ENCODE results near the gene RNU1-3.
"Not testable (repeated sequence)": the region's sequence is repeated elsewhere in the genome, so short reads cannot be mapped to it uniquely, and the experiment has no call there.

Gene RNU1-3

GRCh38 chr1:16648250-16648649, 18.5 kb downstream of the RNU1-3 start:
- H3K23ac ChIP-seq (ENCODE audit: low read length in 2 of 2); H2BK15ac ChIP-seq (ENCODE audit: low read depth, poor library complexity, severe bottlenecking); H2BK12ac ChIP-seq (ENCODE audit: low read length in 2 of 2); H4K8ac ChIP-seq (ENCODE audit: low read length); H3K36me3 ChIP-seq (ENCODE audit: control insufficient read depth in 1 of 2, insufficient read depth in 2 of 2, low read depth in 1 of 2, low read length in 2 of 2); H3K27ac ChIP-seq (ENCODE audit: low read length, poor library complexity, severe bottlenecking); H4K91ac ChIP-seq (ENCODE audit: low read length); DNase-seq; H3K4me3 ChIP-seq (ENCODE audit: insufficient read depth in 1 of 2, low read depth in 1 of 2, low read length in 2 of 2); H3K9me3 ChIP-seq (ENCODE audit: control insufficient read depth, low read length); H2AFZ ChIP-seq (ENCODE audit: low read depth, low read length); H3K9ac ChIP-seq (ENCODE audit: low read length); H2BK120ac ChIP-seq (ENCODE audit: low read depth, low read length); H3K4ac ChIP-seq (ENCODE audit: low read depth in 1 of 2, low read length in 2 of 2); H3K4me2 ChIP-seq (ENCODE audit: low read length, poor library complexity, severe bottlenecking); H3K14ac ChIP-seq (ENCODE audit: low read length in 2 of 2); H2AK5ac ChIP-seq (ENCODE audit: low read length, severe bottlenecking); H2BK5ac ChIP-seq (ENCODE audit: low read depth, low read length, poor library complexity, severe bottlenecking); H3K18ac ChIP-seq (ENCODE audit: low read depth in 1 of 2, low read length in 2 of 2): not testable (repeated sequence)
- H3K79me1 ChIP-seq (replicated peaks; ENCODE audit: low read length, poor library complexity, severe bottlenecking), result peaks cover 13% of the 10 kb centered on the region
- peaks cover 16% of the 10 kb centered on the region for H3K4me1 ChIP-seq (ENCODE audit: control insufficient read depth, insufficient read depth, low read depth, low read length)
- WGBS, result 31% methylated on average over 18 of the region's 32 CpGs
- peaks cover 5 to 11% of the 10 kb centered on the region in 2 experiments for H3K27me3 ChIP-seq (ENCODE audit: control insufficient read depth in 1 of 2, insufficient read depth in 1 of 2, low read length in 2 of 2)

- DNase-seq; H3K36me3 ChIP-seq (ENCODE audit: control insufficient read depth in 1 of 2, insufficient read depth in 2 of 2, low read depth in 1 of 2, low read length in 2 of 2): not testable (repeated sequence)
- WGBS, result 24% methylated on average over 30 of the region's 84 CpGs
Observed at GRCh38 chr1:16647179-16648176, 19.3 kb downstream of the RNU1-3 start.

GRCh38 chr1:16646716-16647115, 20.0 kb downstream of the RNU1-3 start:
- not testable (repeated sequence) for H4K8ac ChIP-seq (ENCODE audit: low read length); H2AFZ ChIP-seq (ENCODE audit: low read depth, low read length); H3K27ac ChIP-seq (ENCODE audit: low read length, poor library complexity, severe bottlenecking); H3K4ac ChIP-seq (ENCODE audit: low read depth in 1 of 2, low read length in 2 of 2); H3K9ac ChIP-seq (ENCODE audit: low read length); H2BK120ac ChIP-seq (ENCODE audit: low read depth, low read length); H3K23ac ChIP-seq (ENCODE audit: low read length in 2 of 2); H3K14ac ChIP-seq (ENCODE audit: low read length in 2 of 2); H2BK15ac ChIP-seq (ENCODE audit: low read depth, poor library complexity, severe bottlenecking); H3K9me3 ChIP-seq (ENCODE audit: control insufficient read depth, low read length); H2BK5ac ChIP-seq (ENCODE audit: low read depth, low read length, poor library complexity, severe bottlenecking); H2AK5ac ChIP-seq (ENCODE audit: low read length, severe bottlenecking); H3K4me3 ChIP-seq (ENCODE audit: insufficient read depth in 1 of 2, low read depth in 1 of 2, low read length in 2 of 2); H3K4me2 ChIP-seq (ENCODE audit: low read length, poor library complexity, severe bottlenecking); H4K91ac ChIP-seq (ENCODE audit: low read length); H3K18ac ChIP-seq (ENCODE audit: low read depth in 1 of 2, low read length in 2 of 2); H2BK12ac ChIP-seq (ENCODE audit: low read length in 2 of 2); DNase-seq
- Histone ChIP-seq H3K27me3 (ENCODE audit: control insufficient read depth in 1 of 2, insufficient read depth in 1 of 2, low read length in 2 of 2) (peaks cover 5 to 11% of the 10 kb centered on the region in 2 experiments), H3K4me1 (ENCODE audit: control insufficient read depth, insufficient read depth, low read depth, low read length) (peaks cover 25% of the 10 kb centered on the region), H3K36me3 (ENCODE audit: control insufficient read depth in 1 of 2, insufficient read depth in 2 of 2, low read depth in 1 of 2, low read length in 2 of 2) (peaks cover 0 to 10% of the 10 kb centered on the region in 2 experiments), H3K79me1 (replicated peaks; ENCODE audit: low read length, poor library complexity, severe bottlenecking) (peaks cover 26% of the 10 kb centered on the region)
- no CpG with 5 or more reads among the region's 17 CpGs for WGBS

More at GRCh38 chr1:16647179-16648176, 19.3 kb downstream of the RNU1-3 start:
- H3K9ac ChIP-seq (ENCODE audit: low read length); H4K8ac ChIP-seq (ENCODE audit: low read length); H2BK12ac ChIP-seq (ENCODE audit: low read length in 2 of 2); H3K14ac ChIP-seq (ENCODE audit: low read length in 2 of 2); H3K18ac ChIP-seq (ENCODE audit: low read depth in 1 of 2, low read length in 2 of 2); H3K4ac ChIP-seq (ENCODE audit: low read depth in 1 of 2, low read length in 2 of 2); H3K4me2 ChIP-seq (ENCODE audit: low read length, poor library complexity, severe bottlenecking); H3K27ac ChIP-seq (ENCODE audit: low read length, poor library complexity, severe bottlenecking); H3K23ac ChIP-seq (ENCODE audit: low read length in 2 of 2); H4K91ac ChIP-seq (ENCODE audit: low read length); H2BK120ac ChIP-seq (ENCODE audit: low read depth, low read length); H2AK5ac ChIP-seq (ENCODE audit: low read length, severe bottlenecking); H2BK5ac ChIP-seq (ENCODE audit: low read depth, low read length, poor library complexity, severe bottlenecking); H2AFZ ChIP-seq (ENCODE audit: low read depth, low read length); H3K4me3 ChIP-seq (ENCODE audit: insufficient read depth in 1 of 2, low read depth in 1 of 2, low read length in 2 of 2); H2BK15ac ChIP-seq (ENCODE audit: low read depth, poor library complexity, severe bottlenecking); H3K9me3 ChIP-seq (ENCODE audit: control insufficient read depth, low read length): not testable (repeated sequence)
- H3K27me3 ChIP-seq (ENCODE audit: control insufficient read depth in 1 of 2, insufficient read depth in 1 of 2, low read length in 2 of 2), result peaks cover 5 to 11% of the 10 kb centered on the region in 2 experiments
- H3K79me1 ChIP-seq (replicated peaks; ENCODE audit: low read length, poor library complexity, severe bottlenecking), result peaks cover 20% of the 10 kb centered on the region
- H3K4me1 ChIP-seq (ENCODE audit: control insufficient read depth, insufficient read depth, low read depth, low read length), result peaks cover 23% of the 10 kb centered on the region

GRCh38 chr1:16646061-16646664, 20.6 kb downstream of the RNU1-3 start:
- WGBS, result 88% methylated on average over 15 of the region's 15 CpGs
- H4K91ac ChIP-seq (ENCODE audit: low read length); H2BK15ac ChIP-seq (ENCODE audit: low read depth, poor library complexity, severe bottlenecking); H3K9ac ChIP-seq (ENCODE audit: low read length); H2BK5ac ChIP-seq (ENCODE audit: low read depth, low read length, poor library complexity, severe bottlenecking); H3K4me3 ChIP-seq (ENCODE audit: insufficient read depth in 1 of 2, low read depth in 1 of 2, low read length in 2 of 2); H3K18ac ChIP-seq (ENCODE audit: low read depth in 1 of 2, low read length in 2 of 2); H3K9me3 ChIP-seq (ENCODE audit: control insufficient read depth, low read length); H3K23ac ChIP-seq (ENCODE audit: low read length in 2 of 2); H2BK120ac ChIP-seq (ENCODE audit: low read depth, low read length); H3K4me2 ChIP-seq (ENCODE audit: low read length, poor library complexity, severe bottlenecking); H3K14ac ChIP-seq (ENCODE audit: low read length in 2 of 2); DNase-seq; H3K27ac ChIP-seq (ENCODE audit: low read length, poor library complexity, severe bottlenecking); H2AFZ ChIP-seq (ENCODE audit: low read depth, low read length); H2BK12ac ChIP-seq (ENCODE audit: low read length in 2 of 2); H3K4ac ChIP-seq (ENCODE audit: low read depth in 1 of 2, low read length in 2 of 2); H2AK5ac ChIP-seq (ENCODE audit: low read length, severe bottlenecking): not testable (repeated sequence)
- peak overlapping the region; percentile 35 for H4K8ac ChIP-seq (ENCODE audit: low read length)
- H3K36me3 ChIP-seq (ENCODE audit: control insufficient read depth in 1 of 2, insufficient read depth in 2 of 2, low read depth in 1 of 2, low read length in 2 of 2), result peaks cover 0 to 10% of the 10 kb centered on the region in 2 experiments
- peaks cover 5 to 11% of the 10 kb centered on the region in 2 experiments for H3K27me3 ChIP-seq (ENCODE audit: control insufficient read depth in 1 of 2, insufficient read depth in 1 of 2, low read length in 2 of 2)
- H3K79me1 ChIP-seq (replicated peaks; ENCODE audit: low read length, poor library complexity, severe bottlenecking), result peaks cover 29% of the 10 kb centered on the region
- H3K4me1 ChIP-seq (ENCODE audit: control insufficient read depth, insufficient read depth, low read depth, low read length), result peaks cover 25% of the 10 kb centered on the region

Measured in mesenchymal stem cell (in vitro differentiated cells and primary cell).